Neural cell (in vitro differentiated cells): ENCODE measurements around the gene DIP2C. TPM values are rescaled to one million over a fixed set of nuclear protein-coding genes. Genes with fewer than 3 reads are reported as not detected.

Experiments
- H2AFZ ChIP-seq: fragments of 200-600, 300-800 bp; sonication (generic), shearing (Covaris generic); 2 replicates; pipeline ENCODE4 v1.6.0; 2014; ENCODE audit warnings: low read depth, mild to moderate bottlenecking, antibody characterized with exemption, low read length, moderate library complexity
- H3F3A ChIP-seq: fragments of 200-600 bp; shearing (Covaris generic); 2 replicates; pipeline ENCODE4 v1.6.1; 2016; ENCODE audit warnings: mild to moderate bottlenecking, moderate library complexity, mixed read lengths, antibody characterized with exemption, low read length; ENCODE audit not compliant: insufficient read depth, poor library complexity, severe bottlenecking
- H3K27ac ChIP-seq: fragments of 200-600, 300-800 bp; sonication (generic), shearing (Covaris generic); 2 replicates; pipeline ENCODE4 v1.5.1; 2014; ENCODE audit warnings: mild to moderate bottlenecking, low read length, moderate library complexity
- H3K27me3 ChIP-seq: fragments of 300-800, 200-600 bp; sonication (generic), shearing (Covaris generic); 2 replicates; pipeline ENCODE4 v1.6.0; 2014; ENCODE audit warnings: mild to moderate bottlenecking, low read depth, low read length, moderate library complexity; ENCODE audit not compliant: insufficient read depth
- H3K36me3 ChIP-seq: fragments of 300-800, 200-600 bp; sonication (generic), shearing (Covaris generic); 2 replicates; pipeline ENCODE4 v1.5.1; 2014; ENCODE audit warnings: mild to moderate bottlenecking, antibody characterized with exemption, low read length, moderate library complexity; ENCODE audit not compliant: insufficient read depth
- H3K4me2 ChIP-seq: fragments of 300-800, 200-600 bp; sonication (generic), shearing (Covaris generic); 2 replicates; pipeline ENCODE4 v1.6.0; 2014; ENCODE audit warnings: mild to moderate bottlenecking, low read length
- H3K4me3 ChIP-seq: fragments of 300-800, 200-600 bp; sonication (generic), shearing (Covaris generic); 2 replicates; pipeline ENCODE4 v1.5.1; 2014; ENCODE audit warnings: mild to moderate bottlenecking, low read length, moderate library complexity
- H3K79me2 ChIP-seq: fragments of 200-600 bp; shearing (Covaris generic); replicated peaks from 2 replicates; pipeline ENCODE4 v1.6.0; 2014; ENCODE audit warnings: mild to moderate bottlenecking, low read length, moderate library complexity; ENCODE audit not compliant: insufficient read depth
- H3K9ac ChIP-seq: fragments of 300-800, 200-600 bp; sonication (generic), shearing (Covaris generic); 2 replicates; pipeline ENCODE4 v1.6.1; 2016; ENCODE audit warnings: mild to moderate bottlenecking, low read length, mixed read lengths
- H3K9me2 ChIP-seq: fragments of 200-600 bp; shearing (Covaris generic); 2 replicates; pipeline ENCODE4 v1.6.1; 2016; ENCODE audit warnings: mild to moderate bottlenecking, low read length, mixed read lengths; ENCODE audit not compliant: insufficient read depth
- H3K9me3 ChIP-seq: fragments of 200-600, 300-800 bp; sonication (generic), shearing (Covaris generic); 2 replicates; pipeline ENCODE4 v1.6.1; 2016; ENCODE audit warnings: mild to moderate bottlenecking, mixed run types, low read length, moderate library complexity, mixed read lengths
- H4K20me1 ChIP-seq: fragments of 200-600 bp; shearing (Covaris generic); 2 replicates; pipeline ENCODE4 v1.6.1; 2016; ENCODE audit warnings: mild to moderate bottlenecking, mixed run types; ENCODE audit not compliant: insufficient read depth
- EP300 ChIP-seq: fragments of 450-650 bp; conservative IDR thresholded peaks from 2 replicates; pipeline ENCODE4 v1.6.1; 2014; ENCODE audit warnings: antibody characterized with exemption, mild to moderate bottlenecking, moderate library complexity; ENCODE audit not compliant: poor library complexity, severe bottlenecking
- EZH2 ChIP-seq: fragments of 200-600, 300-800 bp; shearing (Covaris generic), sonication (generic); IDR thresholded peaks from 2 replicates; pipeline ENCODE4 v1.6.1; 2014; ENCODE audit warnings: antibody characterized with exemption, low read length, borderline replicate concordance, mild to moderate bottlenecking; ENCODE audit not compliant: insufficient read depth, poor library complexity, severe bottlenecking
- MXI1 ChIP-seq: fragments of 450-650 bp; conservative IDR thresholded peaks from 2 replicates; pipeline ENCODE4 v1.6.1; 2014; ENCODE audit warnings: antibody characterized with exemption, mild to moderate bottlenecking; ENCODE audit not compliant: poor library complexity, severe bottlenecking
- POLR2AphosphoS5 ChIP-seq: IDR thresholded peaks from 2 replicates; pipeline ENCODE4 v1.6.1; 2012
- RAD21 ChIP-seq: fragments of 450-650 bp; conservative IDR thresholded peaks from 2 replicates; pipeline ENCODE4 v1.6.1; 2014; ENCODE audit warnings: antibody characterized with exemption, mild to moderate bottlenecking, moderate library complexity
- SMC3 ChIP-seq: fragments of 450-650 bp; conservative IDR thresholded peaks from 2 replicates; pipeline ENCODE4 v1.6.1; 2014; ENCODE audit warnings: antibody characterized with exemption, mild to moderate bottlenecking, moderate library complexity; ENCODE audit not compliant: poor library complexity
- TAF1 ChIP-seq: IDR thresholded peaks from 2 replicates; pipeline ENCODE4 v1.6.1; 2012; ENCODE audit warnings: low read depth
- polyA plus RNA-seq: library from polyadenylated mRNA; depleted of rRNA; stranded (reverse); fragments of >200 nt; gene quantifications from 2 replicates; pipeline ENCODE4 v1.2.3, GENCODE V29; 2014
- TF ChIP-seq, protein P1 (sequence below): IDR thresholded peaks from 2 replicates; pipeline ENCODE4 v1.6.1; 2012; ENCODE audit warnings: borderline replicate concordance
- TF ChIP-seq, protein P2 (sequence below): fragments of 450-650 bp; IDR thresholded peaks from 2 replicates; pipeline ENCODE4 v1.5.1; 2014; ENCODE audit warnings: antibody characterized with exemption, mild to moderate bottlenecking, moderate library complexity; ENCODE audit not compliant: poor library complexity, severe bottlenecking

The DIP2C gene
- polyA plus RNA-seq, 1 donor from 2014 or later, result 24.1 TPM

DNA sequence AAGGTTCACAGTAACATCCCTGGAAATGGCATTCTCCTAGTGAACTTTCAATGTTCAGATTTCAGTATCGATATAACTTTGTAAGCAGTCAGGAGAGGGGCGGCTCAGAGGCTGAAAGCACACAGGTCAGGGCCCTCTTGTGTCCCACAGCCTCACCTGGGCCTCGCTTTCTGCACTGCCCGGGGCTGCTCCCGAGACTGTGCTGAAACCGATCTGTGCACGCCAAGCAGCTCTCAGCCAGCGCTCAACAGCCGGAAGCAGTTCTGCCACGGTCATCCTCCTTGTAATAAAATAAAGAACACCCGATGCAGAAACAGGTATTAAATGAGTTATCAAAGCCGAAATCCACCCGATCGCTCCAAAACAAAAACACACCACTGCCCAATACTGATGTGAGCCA lies 106.0 kb downstream of the DIP2C start:
- Histone ChIP-seq H4K20me1 (peaks cover 29% of the 10 kb centered on the region), H3K9me2 (no peaks in the 10 kb centered on the region)

DNA sequence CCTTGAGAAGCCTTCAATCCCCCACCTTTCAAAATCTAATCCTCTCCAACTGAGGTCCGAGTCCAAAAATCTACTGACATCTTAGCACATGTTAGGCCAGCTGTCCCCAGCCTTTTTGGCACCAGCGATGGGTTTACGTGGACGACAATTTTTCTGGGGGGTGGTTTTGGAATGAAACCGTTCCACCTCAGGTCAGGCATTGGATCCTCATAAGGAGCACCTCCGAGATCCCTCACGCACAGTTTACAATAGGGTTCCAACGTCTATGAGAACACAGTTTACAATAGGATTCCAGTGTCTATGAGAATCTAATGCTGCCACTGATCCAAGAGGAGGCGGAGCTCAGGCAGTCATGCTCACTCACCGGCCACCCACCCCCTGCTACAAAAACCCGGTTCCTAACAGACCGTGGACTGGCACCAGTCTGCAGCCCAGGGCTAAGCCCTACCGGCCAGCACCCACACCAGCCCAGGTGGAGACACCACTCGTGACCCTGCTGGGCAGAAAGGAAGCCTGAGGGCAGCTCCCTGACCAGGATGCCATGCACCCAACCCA lies 107.6 kb downstream of the DIP2C start:
- H3K27ac ChIP-seq, result no peak overlapping the region
- peaks cover 65% of the 10 kb centered on the region for H3K79me2 ChIP-seq
- H3K4me2 ChIP-seq, result no peak overlapping the region

More for the DNA sequence above, 106.0 kb downstream of the DIP2C start:
- no peaks in the 10 kb centered on the region for H3K9me3 ChIP-seq
- TF ChIP-seq, protein P1, sequence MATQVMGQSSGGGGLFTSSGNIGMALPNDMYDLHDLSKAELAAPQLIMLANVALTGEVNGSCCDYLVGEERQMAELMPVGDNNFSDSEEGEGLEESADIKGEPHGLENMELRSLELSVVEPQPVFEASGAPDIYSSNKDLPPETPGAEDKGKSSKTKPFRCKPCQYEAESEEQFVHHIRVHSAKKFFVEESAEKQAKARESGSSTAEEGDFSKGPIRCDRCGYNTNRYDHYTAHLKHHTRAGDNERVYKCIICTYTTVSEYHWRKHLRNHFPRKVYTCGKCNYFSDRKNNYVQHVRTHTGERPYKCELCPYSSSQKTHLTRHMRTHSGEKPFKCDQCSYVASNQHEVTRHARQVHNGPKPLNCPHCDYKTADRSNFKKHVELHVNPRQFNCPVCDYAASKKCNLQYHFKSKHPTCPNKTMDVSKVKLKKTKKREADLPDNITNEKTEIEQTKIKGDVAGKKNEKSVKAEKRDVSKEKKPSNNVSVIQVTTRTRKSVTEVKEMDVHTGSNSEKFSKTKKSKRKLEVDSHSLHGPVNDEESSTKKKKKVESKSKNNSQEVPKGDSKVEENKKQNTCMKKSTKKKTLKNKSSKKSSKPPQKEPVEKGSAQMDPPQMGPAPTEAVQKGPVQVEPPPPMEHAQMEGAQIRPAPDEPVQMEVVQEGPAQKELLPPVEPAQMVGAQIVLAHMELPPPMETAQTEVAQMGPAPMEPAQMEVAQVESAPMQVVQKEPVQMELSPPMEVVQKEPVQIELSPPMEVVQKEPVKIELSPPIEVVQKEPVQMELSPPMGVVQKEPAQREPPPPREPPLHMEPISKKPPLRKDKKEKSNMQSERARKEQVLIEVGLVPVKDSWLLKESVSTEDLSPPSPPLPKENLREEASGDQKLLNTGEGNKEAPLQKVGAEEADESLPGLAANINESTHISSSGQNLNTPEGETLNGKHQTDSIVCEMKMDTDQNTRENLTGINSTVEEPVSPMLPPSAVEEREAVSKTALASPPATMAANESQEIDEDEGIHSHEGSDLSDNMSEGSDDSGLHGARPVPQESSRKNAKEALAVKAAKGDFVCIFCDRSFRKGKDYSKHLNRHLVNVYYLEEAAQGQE, result no peak
- TF ChIP-seq EZH2, result no peak
- no peak for TF ChIP-seq SMC3
- TF ChIP-seq MXI1, result no peak
- TF ChIP-seq, protein P2, sequence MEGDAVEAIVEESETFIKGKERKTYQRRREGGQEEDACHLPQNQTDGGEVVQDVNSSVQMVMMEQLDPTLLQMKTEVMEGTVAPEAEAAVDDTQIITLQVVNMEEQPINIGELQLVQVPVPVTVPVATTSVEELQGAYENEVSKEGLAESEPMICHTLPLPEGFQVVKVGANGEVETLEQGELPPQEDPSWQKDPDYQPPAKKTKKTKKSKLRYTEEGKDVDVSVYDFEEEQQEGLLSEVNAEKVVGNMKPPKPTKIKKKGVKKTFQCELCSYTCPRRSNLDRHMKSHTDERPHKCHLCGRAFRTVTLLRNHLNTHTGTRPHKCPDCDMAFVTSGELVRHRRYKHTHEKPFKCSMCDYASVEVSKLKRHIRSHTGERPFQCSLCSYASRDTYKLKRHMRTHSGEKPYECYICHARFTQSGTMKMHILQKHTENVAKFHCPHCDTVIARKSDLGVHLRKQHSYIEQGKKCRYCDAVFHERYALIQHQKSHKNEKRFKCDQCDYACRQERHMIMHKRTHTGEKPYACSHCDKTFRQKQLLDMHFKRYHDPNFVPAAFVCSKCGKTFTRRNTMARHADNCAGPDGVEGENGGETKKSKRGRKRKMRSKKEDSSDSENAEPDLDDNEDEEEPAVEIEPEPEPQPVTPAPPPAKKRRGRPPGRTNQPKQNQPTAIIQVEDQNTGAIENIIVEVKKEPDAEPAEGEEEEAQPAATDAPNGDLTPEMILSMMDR, result no peak
- TF ChIP-seq EP300, result no peak
- no peaks in the 10 kb centered on the region for H3K27me3 ChIP-seq
- H3F3A ChIP-seq, result no peaks in the 10 kb centered on the region
- no peak overlapping the region for H3K27ac ChIP-seq
- no peak overlapping the region for H3K9ac ChIP-seq
- no peak overlapping the region for H3K4me3 ChIP-seq
- H3K79me2 ChIP-seq, result peaks cover 65% of the 10 kb centered on the region
- no peaks in the 10 kb centered on the region for H3K36me3 ChIP-seq
- H3K4me2 ChIP-seq, result no peak overlapping the region
- H2AFZ ChIP-seq, result no peak overlapping the region

More for the DNA sequence above, 107.6 kb downstream of the DIP2C start:
- Histone ChIP-seq H4K20me1 (peaks cover 31% of the 10 kb centered on the region), H3K36me3 (no peaks in the 10 kb centered on the region), H2AFZ (no peak overlapping the region), H3F3A (no peaks in the 10 kb centered on the region), H3K27me3 (no peaks in the 10 kb centered on the region), H3K9ac (no peak overlapping the region), H3K4me3 (no peak overlapping the region), H3K9me2 (no peaks in the 10 kb centered on the region), H3K9me3 (no peaks in the 10 kb centered on the region)
- TF ChIP-seq, protein P1, result no peak
- TF ChIP-seq, protein P2, result no peak
- TF ChIP-seq MXI1 (no peak), TAF1 (no peak), RAD21 (no peak), EP300 (no peak), EZH2 (no peak), POLR2AphosphoS5 (no peak), SMC3 (no peak)
